DMS 273 (cell line): ENCODE measurements around the gene GALNT9.
"Not testable (repeated sequence)": the region's sequence is repeated elsewhere in the genome, so short reads cannot be mapped to it uniquely, and the experiment has no call there.

Experiments
- DNase-seq: peaks from one replicate; lab custom pipeline; 2025; ENCODE audit not compliant: unreplicated experiment; lab: John Stamatoyannopoulos, UW

Gene GALNT9

GRCh38 chr12:132358241-132359225, 29.1 kb upstream of the GALNT9 start:
- not testable (repeated sequence) for DNase-seq

GRCh38 chr12:132357623-132358186, 28.3 kb upstream of the GALNT9 start:
- no peak for DNase-seq

DNA sequence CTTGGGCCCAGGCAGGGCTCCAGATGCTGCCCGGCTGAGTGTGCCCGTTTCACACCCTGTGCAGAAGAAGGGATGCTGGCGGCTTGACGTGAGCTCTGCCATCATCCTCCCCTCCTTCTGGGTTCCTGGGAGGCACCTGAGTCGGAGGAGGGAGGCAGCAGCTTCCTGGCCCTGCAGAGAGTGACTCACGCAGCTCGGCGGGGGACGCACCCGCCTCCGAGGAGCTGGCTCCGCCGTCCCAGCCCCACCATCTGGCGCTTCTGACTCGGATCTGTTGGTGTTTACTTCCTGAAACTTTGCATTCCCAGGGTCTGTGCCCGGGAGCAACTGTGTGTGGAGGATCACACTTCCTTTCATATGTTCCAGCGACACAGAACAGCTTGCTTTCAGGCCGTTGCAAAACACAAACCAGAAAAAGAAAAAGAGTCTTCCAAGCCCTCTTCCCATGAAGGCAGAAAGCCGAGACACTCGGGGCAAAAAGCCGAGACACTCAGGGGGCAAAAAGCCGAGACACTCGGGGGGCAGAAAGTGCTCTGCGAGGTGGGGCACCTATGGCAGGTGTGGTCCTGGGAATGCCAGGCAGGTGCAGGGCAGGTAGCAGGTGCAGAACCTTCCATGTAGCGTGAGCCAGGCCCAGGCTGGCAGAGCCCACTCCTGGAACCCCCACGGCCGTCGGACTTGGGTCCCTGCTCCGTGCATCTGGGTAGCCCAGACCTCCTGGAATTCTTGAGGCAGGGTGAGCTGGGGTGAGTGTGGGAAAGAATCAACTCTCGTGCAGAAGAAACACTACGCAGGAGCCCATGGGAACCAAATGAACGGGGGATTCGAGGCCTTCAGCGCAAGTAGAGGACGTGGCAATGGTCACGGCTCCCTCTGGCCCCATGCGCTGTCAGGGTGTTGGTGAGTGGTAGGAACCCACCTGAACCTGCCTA, 27.6 kb upstream of the GALNT9 start:
- peak; percentile 93 for DNase-seq

GRCh38 chr12:132355742-132356681, 26.6 kb upstream of the GALNT9 start:
- no peak for DNase-seq

GRCh38 chr12:132354982-132355680, 25.7 kb upstream of the GALNT9 start:
- no peak for DNase-seq

- no peak for DNase-seq
These were observed 25.0 kb upstream of the GALNT9 start for GRCh38 chr12:132354211-132354981.

DNA sequence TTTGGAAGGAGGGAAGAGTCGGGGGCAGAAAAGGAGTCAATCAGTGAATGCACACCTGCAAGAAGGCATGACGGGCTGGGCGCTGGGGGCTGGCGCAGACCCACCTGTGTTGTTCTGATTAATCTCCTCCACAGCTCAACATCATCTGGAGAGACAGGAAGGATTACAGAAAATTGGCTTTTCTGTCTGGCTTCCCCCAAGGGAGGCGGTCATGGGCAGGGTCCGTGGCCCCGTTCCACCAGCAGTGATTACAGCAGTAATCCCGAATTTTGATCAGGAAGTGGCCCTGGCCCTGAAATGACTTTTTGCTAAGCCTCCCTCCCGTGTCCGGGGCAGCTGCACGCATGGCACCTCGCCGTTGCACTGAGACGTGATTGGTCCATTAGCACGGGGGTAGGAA, 24.4 kb upstream of the GALNT9 start:
- DNase-seq, result no peak

GRCh38 chr12:132352896-132353800, 23.8 kb upstream of the GALNT9 start:
- no peak for DNase-seq

DNA sequence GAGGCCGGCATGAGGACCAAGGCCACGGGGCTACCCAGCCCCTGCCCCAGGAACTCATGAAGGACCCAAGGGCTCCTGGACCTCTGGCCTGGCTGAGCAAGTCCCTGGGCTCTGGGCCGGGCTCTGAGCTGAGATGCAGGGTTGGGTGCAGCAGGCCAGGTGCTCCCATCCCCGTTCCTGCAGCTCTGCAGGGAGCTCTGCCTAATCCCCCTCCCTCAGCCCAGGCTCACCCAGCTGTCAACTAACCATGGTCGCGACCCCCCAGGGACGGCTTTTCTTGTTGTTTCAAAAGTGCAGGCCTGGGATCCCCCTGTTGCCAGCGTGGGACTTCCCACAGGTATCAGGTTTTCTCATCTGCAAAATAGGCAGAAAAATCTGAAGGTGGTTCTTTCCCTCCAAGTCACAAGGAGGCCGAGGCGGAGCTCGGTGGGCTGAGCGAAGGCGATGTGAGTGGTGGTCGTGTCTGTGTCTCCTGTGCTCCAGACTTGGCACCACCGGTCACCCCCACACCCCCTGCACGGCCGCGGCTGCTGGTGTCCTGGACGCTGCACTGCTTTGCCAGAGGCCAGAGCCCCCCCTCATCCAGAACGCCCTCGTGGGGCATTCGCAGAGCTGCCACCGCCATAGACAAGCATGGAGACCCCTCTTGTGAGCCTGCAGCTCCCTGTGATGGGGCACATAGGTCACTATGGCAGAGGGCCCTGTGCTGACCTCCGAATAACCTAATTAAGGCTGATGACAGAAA, 22.5 kb upstream of the GALNT9 start:
- no peak for DNase-seq

GRCh38 chr12:132349501-132350131, 20.2 kb upstream of the GALNT9 start:
- DNase-seq, result no peak

- no peak for DNase-seq
These were observed 18.8 kb upstream of the GALNT9 start for GRCh38 chr12:132348176-132348575.

GRCh38 chr12:132347176-132347855, 17.9 kb upstream of the GALNT9 start:
- no peak for DNase-seq

DNA sequence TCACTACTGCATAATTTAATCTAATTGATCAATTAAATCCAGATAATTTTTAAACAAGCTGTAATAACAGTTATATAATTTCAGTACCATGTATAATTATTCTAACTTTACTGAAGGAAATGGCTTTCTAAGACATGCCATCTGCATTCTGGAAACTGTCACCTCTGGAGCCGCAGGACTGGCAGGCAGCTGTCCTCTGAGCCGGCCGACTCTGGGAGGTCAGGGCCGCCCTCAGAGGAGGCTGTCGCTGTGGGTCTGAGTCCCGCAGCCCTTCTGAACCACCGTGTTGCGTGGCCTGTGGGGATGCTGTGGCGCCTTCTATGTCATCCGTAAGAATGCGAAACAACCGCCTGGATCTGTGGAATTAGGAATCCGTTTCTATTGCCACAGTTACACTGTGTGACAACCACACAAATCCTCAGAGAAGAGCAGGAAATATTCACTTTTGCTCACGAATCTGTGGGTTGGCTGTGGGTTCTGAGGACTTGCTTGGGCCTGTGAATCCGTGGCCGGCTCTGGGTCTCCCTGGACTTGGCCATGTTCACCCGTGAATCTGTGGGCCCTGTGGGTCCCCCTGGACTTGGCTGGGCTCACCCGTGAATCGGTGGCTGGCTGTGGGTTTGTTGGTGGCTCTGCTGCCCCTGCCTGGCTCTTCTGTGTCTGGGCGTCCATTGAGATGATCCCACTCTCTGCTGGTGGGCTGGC, 17.2 kb upstream of the GALNT9 start:
- DNase-seq, result no peak

DNA sequence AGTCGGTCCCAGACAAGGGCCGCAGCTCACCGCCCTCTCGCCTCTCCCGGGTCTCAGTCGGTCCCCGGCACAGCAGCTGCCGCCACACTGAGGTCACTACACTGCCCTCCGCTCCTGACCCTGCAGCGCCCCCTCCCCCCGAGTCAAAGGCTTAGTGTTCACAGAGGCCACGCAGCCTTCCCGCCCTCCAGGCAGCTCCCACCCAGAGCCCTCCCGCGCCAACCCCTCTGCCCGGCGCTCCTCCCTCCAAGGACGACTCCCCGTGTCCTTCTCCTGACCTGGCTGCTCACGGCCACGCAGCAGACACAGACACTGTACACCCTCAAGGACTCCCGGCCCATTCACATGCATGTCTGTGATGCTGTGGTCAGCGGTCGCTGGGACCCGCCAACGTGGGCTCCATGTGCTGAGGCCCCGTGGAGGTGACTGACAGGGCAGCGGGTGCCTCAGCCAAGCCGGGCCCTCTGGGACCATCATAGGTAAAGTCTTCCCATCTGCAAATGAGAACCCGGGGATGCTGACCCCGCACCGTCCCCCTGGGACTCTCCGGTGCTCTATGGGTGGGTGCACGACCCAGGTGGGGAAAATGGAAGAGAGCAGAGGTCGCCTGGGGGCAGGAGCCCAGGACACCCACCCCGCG, 16.3 kb upstream of the GALNT9 start:
- DNase-seq, result no peak

- no peak for DNase-seq
These were observed 15.7 kb upstream of the GALNT9 start for GRCh38 chr12:132345126-132345525.
